Stomach smooth muscle (tissue), 2 donors: ENCODE data around the gene NMUR1.
"Not testable (repeated sequence)": the region's sequence is repeated elsewhere in the genome, so short reads cannot be mapped to it uniquely, and the experiment has no call there.

Source experiments
- H3K27ac ChIP-seq: one replicate; pipeline ENCODE4 v1.7.0; 2013; ENCODE audit warnings: mild to moderate bottlenecking, low read length, inconsistent platforms
- H3K27me3 ChIP-seq, 2 donors: one replicate each; pipeline ENCODE4 v1.7.0; 2013; ENCODE audit warnings: low read length in 2 of 2; ENCODE audit not compliant: insufficient read depth in 2 of 2, control insufficient read depth in 1 of 2
- H3K36me3 ChIP-seq, 2 donors: one replicate each; pipeline ENCODE4 v1.7.0; 2013; ENCODE audit warnings: low read length in 2 of 2; ENCODE audit not compliant: control insufficient read depth in 2 of 2, insufficient read depth in 2 of 2
- H3K4me1 ChIP-seq: one replicate; pipeline ENCODE4 v1.7.0; 2013; ENCODE audit warnings: low read length; ENCODE audit not compliant: control insufficient read depth, insufficient read depth
- H3K4me3 ChIP-seq, 2 donors: one replicate each; pipeline ENCODE4 v1.7.0; 2013; ENCODE audit warnings: low read length in 2 of 2
- H3K9ac ChIP-seq, 2 donors: one replicate each; pipeline ENCODE4 v1.7.0; 2013; ENCODE audit warnings: low read length in 2 of 2, mild to moderate bottlenecking in 1 of 2
- H3K9me3 ChIP-seq, 2 donors: one replicate each; pipeline ENCODE4 v1.7.0; 2013; ENCODE audit warnings: low read length in 2 of 2; ENCODE audit not compliant: control insufficient read depth in 2 of 2
- donor health status: healthy.
- donor health status: Pancreatic carcinoma.

Gene NMUR1

GRCh38 chr2:231530099-231531011 is at the start of gene NMUR1:
TSS of gene NMUR1 (minus strand) at chr2:231530445. CDS start at chr2:231530361, 84 bp downstream.
- Histone ChIP-seq H3K27ac (no peak within 1 kb of the TSS), H3K27me3 (no peaks in the 10 kb centered on the region), H3K4me1 (peaks cover 14% of the 10 kb centered on the region), H3K4me3 (peak within 1 kb of the TSS; percentile 45 to 78), H3K9ac (peak within 1 kb of the TSS; percentile 24 to 72), H3K9me3 (no peaks in the 10 kb centered on the region), H3K36me3 (no peaks in the 10 kb centered on the region)

DNA sequence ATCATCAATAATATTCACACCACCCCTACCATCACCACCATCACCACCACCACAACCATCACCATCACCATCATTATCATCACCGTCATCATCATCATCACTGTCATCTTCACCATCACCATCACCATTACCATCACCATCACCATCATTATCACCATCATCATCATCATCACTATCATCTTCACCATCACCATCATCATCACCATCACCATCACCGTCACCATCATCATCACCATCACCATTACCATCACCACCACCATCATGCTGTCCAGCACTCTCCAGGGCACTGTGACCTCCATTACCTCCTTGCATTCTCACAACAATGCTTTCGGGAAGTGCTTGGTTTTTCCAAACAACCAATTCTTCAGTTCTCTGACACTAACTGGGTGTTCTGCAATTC is 49.3 kb upstream of the NMUR1 start:
- H3K36me3 ChIP-seq, result no peaks in the 10 kb centered on the region
- H3K9me3 ChIP-seq, result no peaks in the 10 kb centered on the region
- H3K4me1 ChIP-seq, result no peaks in the 10 kb centered on the region
- no peak overlapping the region for H3K9ac ChIP-seq
- no peaks in the 10 kb centered on the region for H3K27me3 ChIP-seq
- no peak overlapping the region for H3K27ac ChIP-seq
- H3K4me3 ChIP-seq, result no peak overlapping the region

DNA sequence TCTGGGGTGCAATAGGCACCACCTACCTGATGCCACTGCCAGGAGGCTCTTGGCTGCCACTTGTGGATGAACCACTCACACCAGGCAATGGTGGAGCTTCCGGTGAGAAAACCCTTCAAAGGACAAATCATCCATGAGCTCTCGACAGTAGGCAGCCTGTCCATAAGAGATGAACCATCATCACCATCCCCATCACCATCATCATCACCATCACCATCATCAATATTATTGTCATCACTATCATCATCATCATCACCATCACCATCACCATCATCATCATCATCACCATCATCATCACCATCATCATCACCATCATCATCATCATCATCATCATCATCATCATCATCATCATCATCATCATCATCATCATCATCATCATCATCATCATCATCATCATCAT is 48.4 kb upstream of the NMUR1 start:
- H3K4me3 ChIP-seq, H3K4me1 ChIP-seq, H3K27ac ChIP-seq, H3K9me3 ChIP-seq, H3K36me3 ChIP-seq, H3K27me3 ChIP-seq, H3K9ac ChIP-seq: not testable (repeated sequence)

- no peaks in the 10 kb centered on the region for H3K9me3 ChIP-seq
- no peak overlapping the region for H3K4me3 ChIP-seq
- H3K36me3 ChIP-seq, result no peaks in the 10 kb centered on the region
- no peaks in the 10 kb centered on the region for H3K4me1 ChIP-seq
- no peaks in the 10 kb centered on the region for H3K27me3 ChIP-seq
- no peak overlapping the region for H3K9ac ChIP-seq
- no peak overlapping the region for H3K27ac ChIP-seq
Observed at GRCh38 chr2:231576465-231576864, 46.2 kb upstream of the NMUR1 start.

DNA sequence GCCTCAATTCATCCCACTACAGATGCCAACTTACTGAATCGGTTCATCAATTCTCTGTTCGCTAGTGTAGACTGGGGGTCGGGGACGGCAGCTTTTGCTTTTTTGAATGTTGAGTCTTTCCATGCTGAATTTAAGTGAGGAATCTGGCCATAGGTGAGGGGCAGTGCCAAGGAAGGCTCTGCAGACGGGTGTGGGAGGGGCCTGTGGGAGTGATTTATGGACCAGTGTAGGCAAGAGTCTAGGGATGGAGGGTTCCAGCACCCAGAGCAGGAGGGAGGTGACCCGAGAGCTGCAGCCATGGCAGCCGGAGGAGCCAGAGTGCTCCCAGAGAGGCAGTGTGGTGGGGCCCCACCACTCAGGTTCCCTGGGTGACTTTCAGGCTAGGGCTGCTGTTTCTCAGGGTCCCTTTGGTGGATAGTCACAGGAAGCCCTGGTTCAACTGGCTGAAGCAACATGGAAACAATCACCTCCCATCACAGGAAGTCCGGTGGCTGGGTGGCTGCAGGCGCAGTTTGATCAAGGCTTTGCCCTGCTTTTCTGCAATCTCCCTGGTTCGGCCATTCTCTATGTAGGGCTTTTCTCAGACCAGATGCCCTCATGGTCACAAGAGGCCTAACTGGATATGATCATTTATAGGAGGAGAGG is 45.5 kb upstream of the NMUR1 start:
- Histone ChIP-seq H3K27ac (no peak overlapping the region), H3K9ac (no peak overlapping the region), H3K9me3 (no peaks in the 10 kb centered on the region), H3K4me1 (no peaks in the 10 kb centered on the region), H3K27me3 (no peaks in the 10 kb centered on the region), H3K4me3 (no peak overlapping the region), H3K36me3 (no peaks in the 10 kb centered on the region)

DNA sequence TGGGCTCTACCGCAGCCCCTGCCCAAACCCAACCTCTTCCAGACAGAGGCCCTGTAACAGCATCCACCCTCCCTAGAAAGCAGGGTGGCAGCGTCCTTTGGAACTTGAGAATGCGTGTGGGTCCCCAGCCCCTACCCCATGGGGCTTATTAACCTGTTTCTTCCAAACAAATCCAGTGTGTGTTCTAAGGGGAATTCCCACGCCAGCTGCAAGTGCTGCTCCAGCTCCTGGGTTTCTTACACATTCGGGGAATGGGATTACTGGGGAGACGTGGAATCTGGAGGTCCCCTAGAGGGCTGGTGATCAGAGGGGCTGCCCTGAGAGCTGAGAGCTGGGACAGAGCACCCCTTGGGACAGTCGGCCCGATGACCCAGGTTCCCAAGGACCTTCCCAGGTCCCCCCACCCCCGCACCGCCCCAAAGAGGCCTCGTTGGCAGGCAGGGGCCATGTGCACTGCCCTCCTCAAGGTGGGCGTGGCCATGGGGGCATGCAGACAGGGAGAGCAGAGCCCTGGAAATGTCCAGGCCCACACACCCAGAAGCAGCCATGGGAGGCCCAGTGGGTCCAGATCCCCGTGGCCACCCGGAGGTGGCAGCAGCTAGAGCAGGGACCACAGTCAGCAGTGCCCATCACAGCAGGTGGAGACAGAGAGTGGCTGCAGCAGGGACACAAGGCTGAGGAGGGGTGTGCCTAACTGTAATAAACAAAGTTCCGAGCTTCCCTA is 43.6 kb upstream of the NMUR1 start:
- Histone ChIP-seq H3K9ac (no peak overlapping the region), H3K4me1 (no peaks in the 10 kb centered on the region), H3K4me3 (no peak overlapping the region), H3K27ac (no peak overlapping the region), H3K27me3 (no peaks in the 10 kb centered on the region), H3K36me3 (no peaks in the 10 kb centered on the region), H3K9me3 (no peaks in the 10 kb centered on the region)

- Histone ChIP-seq H3K9ac (no peak overlapping the region), H3K4me3 (no peak overlapping the region), H3K36me3 (no peaks in the 10 kb centered on the region), H3K27me3 (no peaks in the 10 kb centered on the region), H3K4me1 (no peaks in the 10 kb centered on the region), H3K9me3 (no peaks in the 10 kb centered on the region), H3K27ac (no peak overlapping the region)
Observed at GRCh38 chr2:231573096-231573495, 42.9 kb upstream of the NMUR1 start.

DNA sequence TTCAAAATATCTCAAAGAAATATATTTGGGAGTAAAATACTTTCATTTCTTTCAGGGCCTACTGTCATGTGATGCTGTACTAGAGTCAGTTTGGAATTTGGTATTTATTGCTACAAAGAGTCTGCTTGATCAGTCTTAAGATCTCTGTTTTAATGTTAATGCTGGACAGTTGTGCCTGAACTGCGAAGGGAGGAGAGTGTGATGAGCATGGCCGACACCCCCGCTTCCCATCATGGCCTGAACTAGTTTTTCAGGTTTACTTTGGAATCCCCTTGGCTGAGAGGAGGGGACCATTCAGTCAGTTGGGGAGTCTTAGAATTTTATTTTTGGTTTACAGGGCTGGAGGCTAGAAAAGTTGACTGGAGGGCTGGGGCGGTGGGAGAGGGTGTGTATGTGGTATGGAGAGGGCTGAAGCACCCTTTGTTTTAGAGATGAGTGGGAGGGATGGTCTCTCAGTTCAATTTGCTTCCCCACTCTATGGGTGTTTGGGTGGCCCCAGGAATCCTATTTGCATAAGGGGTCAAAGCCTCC is 41.5 kb upstream of the NMUR1 start:
- Histone ChIP-seq H3K27me3 (no peaks in the 10 kb centered on the region), H3K27ac (no peak overlapping the region), H3K9me3 (no peaks in the 10 kb centered on the region), H3K4me3 (no peak overlapping the region), H3K9ac (no peak overlapping the region), H3K36me3 (no peaks in the 10 kb centered on the region), H3K4me1 (no peaks in the 10 kb centered on the region)

DNA sequence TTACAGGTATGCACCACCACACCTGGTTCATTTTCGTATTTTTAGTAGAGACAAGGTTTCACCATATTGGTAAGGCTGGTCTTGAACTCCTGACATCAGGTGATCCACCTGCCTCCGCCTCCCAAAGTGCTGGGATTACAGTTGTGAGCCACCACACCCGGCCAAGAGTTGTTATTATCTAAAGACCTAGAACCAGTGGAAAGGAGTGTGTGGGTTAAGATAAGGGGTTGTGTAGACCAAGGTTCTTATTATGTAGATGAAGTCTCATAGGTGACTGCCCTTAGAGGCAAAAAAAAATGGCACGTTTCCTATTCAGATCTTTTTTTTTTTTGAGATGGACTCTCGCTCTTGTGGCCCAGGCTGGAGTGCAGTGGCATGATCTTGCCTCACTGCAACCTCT is 40.7 kb upstream of the NMUR1 start:
- not testable (repeated sequence) for H3K27ac ChIP-seq, H3K9me3 ChIP-seq, H3K9ac ChIP-seq, H3K27me3 ChIP-seq, H3K36me3 ChIP-seq, H3K4me1 ChIP-seq, H3K4me3 ChIP-seq

GRCh38 chr2:231568785-231569435 is 38.7 kb upstream of the NMUR1 start:
- H3K9me3 ChIP-seq, result no peaks in the 10 kb centered on the region
- H3K4me1 ChIP-seq, result no peaks in the 10 kb centered on the region
- no peak overlapping the region for H3K4me3 ChIP-seq
- no peak overlapping the region for H3K27ac ChIP-seq
- H3K36me3 ChIP-seq, result no peaks in the 10 kb centered on the region
- no peaks in the 10 kb centered on the region for H3K27me3 ChIP-seq
- H3K9ac ChIP-seq, result no peak overlapping the region
